ENCODE results near the gene GRM7. TPM values are rescaled to one million over a fixed set of nuclear protein-coding genes. Genes with fewer than 3 reads are reported as not detected.

GRM7 gene
- total RNA-seq, 4 donors from 2014 or later, result 0.29 to 15.8 (median 0.67) TPM

- TF ChIP-seq POLR2A (IDR thresholded peaks at IDR 0.05), result no peak
- no peak for TF ChIP-seq CTCF (IDR thresholded peaks at IDR 0.05)
- H3K27me3 ChIP-seq, result no peaks in the 10 kb centered on the region
- H3K9me3 ChIP-seq, result no peaks in the 10 kb centered on the region
- H3K4me3 ChIP-seq, result no peak overlapping the region
- DNase-seq, result no peak
- H3K27ac ChIP-seq, result no peak overlapping the region
- H3K36me3 ChIP-seq, result no peaks in the 10 kb centered on the region
- no peaks in the 10 kb centered on the region for H3K4me1 ChIP-seq
- intact Hi-C loops (cut with DNase I; ENCODE audit: low total_unique reads), result no loop called here
Observed at GRCh38 chr3:7381741-7382140, 520.8 kb downstream of the GRM7 start.

GRCh38 chr3:7382293-7383010 lies 521.5 kb downstream of the GRM7 start:
- DNase-seq, result no peak
- H3K4me1 ChIP-seq, result no peaks in the 10 kb centered on the region
- H3K27me3 ChIP-seq, result no peaks in the 10 kb centered on the region
- H3K36me3 ChIP-seq, result no peaks in the 10 kb centered on the region
- peak overlapping the region in 1 of 2 donors; percentile 6 for H3K27ac ChIP-seq
- TF ChIP-seq CTCF (IDR thresholded peaks at IDR 0.05), result no peak
- no peak for TF ChIP-seq POLR2A (IDR thresholded peaks at IDR 0.05)
- intact Hi-C loops (cut with DNase I; ENCODE audit: low total_unique reads), result no loop called here
- H3K9me3 ChIP-seq, result no peaks in the 10 kb centered on the region
- H3K4me3 ChIP-seq, result no peak overlapping the region

GRCh38 chr3:7385635-7386034 lies 524.7 kb downstream of the GRM7 start:
- Histone ChIP-seq H3K27me3 (no peaks in the 10 kb centered on the region), H3K36me3 (no peaks in the 10 kb centered on the region), H3K4me3 (no peak overlapping the region), H3K4me1 (no peaks in the 10 kb centered on the region), H3K9me3 (no peaks in the 10 kb centered on the region), H3K27ac (no peak overlapping the region)
- TF ChIP-seq CTCF (IDR thresholded peaks at IDR 0.05), result no peak
- intact Hi-C loops (cut with DNase I; ENCODE audit: low total_unique reads), result no loop called here
- no peak for DNase-seq

GRCh38 chr3:7388026-7388425 lies 527.1 kb downstream of the GRM7 start:
- Histone ChIP-seq H3K9me3 (no peaks in the 10 kb centered on the region), H3K36me3 (no peaks in the 10 kb centered on the region), H3K4me1 (no peaks in the 10 kb centered on the region), H3K27me3 (no peaks in the 10 kb centered on the region), H3K4me3 (no peak overlapping the region), H3K27ac (no peak overlapping the region)
- DNase-seq, result no peak
- TF ChIP-seq CTCF (IDR thresholded peaks at IDR 0.05) (no peak), POLR2A (IDR thresholded peaks at IDR 0.05) (no peak)
- intact Hi-C loops (cut with DNase I; ENCODE audit: low total_unique reads), result no loop called here

- H3K27me3 ChIP-seq, result no peaks in the 10 kb centered on the region
- no peak overlapping the region for H3K4me3 ChIP-seq
- no peaks in the 10 kb centered on the region for H3K36me3 ChIP-seq
- H3K27ac ChIP-seq, result no peak overlapping the region
- no peak for DNase-seq
- intact Hi-C loops (cut with DNase I; ENCODE audit: low total_unique reads), result no loop called here
- H3K9me3 ChIP-seq, result no peaks in the 10 kb centered on the region
- no peaks in the 10 kb centered on the region for H3K4me1 ChIP-seq
- TF ChIP-seq CTCF (IDR thresholded peaks at IDR 0.05), result no peak
- no peak for TF ChIP-seq POLR2A (IDR thresholded peaks at IDR 0.05)
Observed at GRCh38 chr3:7392206-7392605, 531.3 kb downstream of the GRM7 start.
